A549 (cell line): ENCODE results near the gene ROCK1. TPM values are rescaled to one million over a fixed set of nuclear protein-coding genes. Genes with fewer than 3 reads are reported as not detected.

Experiments
- ATAC-seq, 2 experiments: fragments of 200-7000 bp in 1 of 2; fragments of >200 bp in 1 of 2; cut with Nextera tagmentation in 1 of 2; cut with Tn5 transposase in 1 of 2; 3 replicates each; pipeline versions ENCODE4 v1.8.0 to v1.9.1; 2018 to 2020; ENCODE audit warnings: mild to moderate bottlenecking in 1 of 2, moderate library complexity in 1 of 2
- CTCF ChIA-PET: fragments of 300-600 bp; sonication (Branson Sonifier 250); formaldehyde crosslinking; extraction: SDS; loops from one replicate; lab custom pipeline; 2021; ENCODE audit warnings: antibody characterized with exemption, inconsistent platforms; lab: Yijun Ruan, JAX
- POLR2A ChIA-PET: fragments of 350-600 bp; formaldehyde crosslinking; extraction: SDS; loops from one replicate; lab custom pipeline; 2021; ENCODE audit warnings: antibody characterized with exemption, inconsistent platforms; lab: Yijun Ruan, JAX
- DNase-seq, 2 experiments: peaks; one replicate each; pipeline versions ENCODE4 v3.0.0 to v3.0.0-alpha.2; 2011 to 2016; ENCODE audit warnings: low read depth in 1 of 2, low spot score in 1 of 2
- FAIRE-seq: peaks from 2 replicates; lab custom pipeline; 2011; peaks lifted over from hg19 to GRCh38; lab: Jason Lieb, UNC
- H3K27ac ChIP-seq, 2 experiments: fragments of >200 bp; sonication (Bioruptor Twin); formaldehyde crosslinking; 3 replicates each; pipeline ENCODE4 v1.5.1; 2016 to 2017
- H3K4me1 ChIP-seq: fragments of >200 bp; sonication (Bioruptor Twin); formaldehyde crosslinking; 3 replicates; pipeline ENCODE4 v1.6.1; 2016
- H3K4me2 ChIP-seq: fragments of >200 bp; sonication (Bioruptor Twin); formaldehyde crosslinking; 3 replicates; pipeline ENCODE4 v1.6.1; 2016
- H3K4me3 ChIP-seq: fragments of >200 bp; sonication (Bioruptor Twin); formaldehyde crosslinking; 3 replicates; pipeline ENCODE4 v1.5.1; 2016
- H3K9me3 ChIP-seq: fragments of >200 bp; sonication (Bioruptor Twin); formaldehyde crosslinking; 3 replicates; pipeline ENCODE4 v1.6.1; 2016
- CHD2 ChIP-seq: fragments of 150-350 bp; IDR thresholded peaks from 2 replicates; pipeline ENCODE4 v1.6.1; 2014; ENCODE audit warnings: low read length; ENCODE audit not compliant: partially characterized antibody
- EHMT2 ChIP-seq: fragments of 200-600 bp; sonication (generic); IDR thresholded peaks from 2 replicates; pipeline ENCODE4 v1.6.1; 2016; ENCODE audit warnings: antibody characterized with exemption, low read depth, mild to moderate bottlenecking, moderate library complexity
- EP300 ChIP-seq, 2 experiments: fragments of >200 bp; sonication (Bioruptor Twin); formaldehyde crosslinking; IDR thresholded peaks; 2 replicates in 1 of 2; 3 replicates in 1 of 2; pipeline ENCODE4 v1.6.1; 2016 to 2017
- GATA3 ChIP-seq: IDR thresholded peaks from 2 replicates; pipeline ENCODE4 v1.6.1; 2012; ENCODE audit warnings: borderline replicate concordance
- HEYL ChIP-seq: fragments of 250-450 bp; sonication (Bioruptor Pico); IDR thresholded peaks from 2 replicates; pipeline ENCODE4 v1.8.0; 2021; ENCODE audit warnings: mild to moderate bottlenecking, moderate library complexity
- HMGXB4 ChIP-seq: fragments of 250-450 bp; sonication (Bioruptor Pico); IDR thresholded peaks from 2 replicates; pipeline ENCODE4 v1.5.0; 2021; ENCODE audit warnings: mild to moderate bottlenecking, moderate library complexity, borderline replicate concordance
- MAZ ChIP-seq: fragments of 150-350 bp; IDR thresholded peaks from 2 replicates; pipeline ENCODE4 v1.6.1; 2014; ENCODE audit warnings: antibody characterized with exemption, low read depth, low read length, borderline replicate concordance
- NPAS2 ChIP-seq: fragments of 250-450 bp; sonication (Bioruptor Pico); IDR thresholded peaks from 2 replicates; pipeline ENCODE4 v1.8.0; 2022; ENCODE audit warnings: mild to moderate bottlenecking, moderate library complexity, borderline replicate concordance
- NR3C1 ChIP-seq: fragments of >200 bp; sonication (Bioruptor Twin); formaldehyde crosslinking; IDR thresholded peaks from 3 replicates; pipeline ENCODE4 v1.6.1; 2017
- PHF8 ChIP-seq: fragments of 200-600 bp; sonication (generic); IDR thresholded peaks from 2 replicates; pipeline ENCODE4 v1.6.1; 2016; ENCODE audit warnings: low read depth, mild to moderate bottlenecking, antibody characterized with exemption, moderate library complexity, borderline replicate concordance
- RCOR1 ChIP-seq: fragments of 150-350 bp; IDR thresholded peaks from 2 replicates; pipeline ENCODE4 v1.6.1; 2014; ENCODE audit warnings: antibody characterized with exemption, low read length, low read depth
- RFX5 ChIP-seq: fragments of 450-650 bp; IDR thresholded peaks from 2 replicates; pipeline ENCODE4 v1.7.1; 2014; ENCODE audit warnings: antibody characterized with exemption, mild to moderate bottlenecking, moderate library complexity
- ZNF302 ChIP-seq: fragments of 250-450 bp; sonication (Bioruptor Pico); IDR thresholded peaks from 2 replicates; pipeline ENCODE4 v1.9.0; 2021; ENCODE audit warnings: inconsistent platforms, mild to moderate bottlenecking, moderate library complexity
- WGBS: methylation state at CpG from one replicate; pipeline ENCODE4 v1.1.6; 2017; ENCODE audit errors: missing lambda C conversion rate; 5-methylcytosine and 5-hydroxymethylcytosine counted together
- polyA plus RNA-seq, 4 experiments: library from polyadenylated mRNA; depleted of rRNA in 3 of 4; stranded (reverse); fragments of >200 nt; fragmentation: RNase III in 1 of 4; extraction: RNeasy Plus Mini Kit Qiagen cat#74134 plus additional on column Dnase treatment in 1 of 4; gene quantifications; 2 replicates in 3 of 4; 3 replicates in 1 of 4; pipeline ENCODE4 v1.2.3, GENCODE V29; 2011 to 2017
- TF ChIP-seq, protein P1 (sequence below): fragments of 150-350 bp; IDR thresholded peaks from 2 replicates; pipeline ENCODE4 v1.6.1; 2014; ENCODE audit warnings: low read depth, mild to moderate bottlenecking, low read length
- TF ChIP-seq, protein P2 (sequence below): IDR thresholded peaks from 2 replicates; pipeline ENCODE4 v1.6.1; 2012

Gene ROCK1
- polyA plus RNA-seq, 2 of the 4 experiments (the other 2 are of a cell fraction), result 20.5 to 31.8 TPM

GRCh38 chr18:21069468-21069867, 42.1 kb downstream of the ROCK1 start:
- ATAC-seq (no peak), DNase-seq (no peak), FAIRE-seq (no peak)
- ChIA-PET POLR2A (no interaction called here), CTCF (no interaction called here)
- Histone ChIP-seq H3K4me1 (peaks cover 12% of the 10 kb centered on the region; the same call in 1 of the 3 replicates), H3K4me2 (no peak overlapping the region), H3K4me3 (no peak overlapping the region), H3K27ac (no peak overlapping the region), H3K9me3 (no peaks in the 10 kb centered on the region)
- 77% methylated on average over 1 of the region's 1 CpG for WGBS
- TF ChIP-seq NPAS2 (no peak), PHF8 (no peak), EP300 (IDR thresholded peaks at IDR 0.05) (no peak)

- no peak for FAIRE-seq
- no peak for DNase-seq
- H3K4me3 ChIP-seq, result no peak overlapping the region
- no peaks in the 10 kb centered on the region for H3K4me1 ChIP-seq
- ChIA-PET POLR2A (no interaction called here), CTCF (no interaction called here)
- no peak overlapping the region for H3K4me2 ChIP-seq
- TF ChIP-seq HEYL (CRISPR knock-in tag) (no peak), CHD2 (no peak)
- no peak overlapping the region for H3K27ac ChIP-seq
- ATAC-seq, result no peak
- no peaks in the 10 kb centered on the region for H3K9me3 ChIP-seq
Observed at GRCh38 chr18:21064347-21064746, 47.3 kb downstream of the ROCK1 start.

DNA sequence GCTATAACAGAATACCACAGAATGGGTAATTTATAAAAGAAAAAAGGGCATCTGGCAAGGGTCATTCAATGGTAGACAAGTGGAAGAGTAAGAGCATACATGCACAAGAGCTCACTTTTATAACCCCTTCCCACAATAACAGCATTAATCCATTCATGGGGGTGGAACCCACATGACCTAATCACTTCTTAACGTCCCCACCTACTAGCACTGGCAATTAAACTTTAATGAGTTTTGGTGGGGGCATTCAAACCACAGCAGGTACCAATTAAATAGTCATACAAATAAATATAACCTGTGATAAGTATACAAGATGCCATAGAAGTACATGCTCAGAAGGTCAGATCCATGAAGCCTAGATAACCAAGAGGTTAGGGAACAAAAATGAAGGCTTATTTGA, 48.6 kb downstream of the ROCK1 start:
- ChIA-PET CTCF (no interaction called here), POLR2A (no interaction called here)
- Histone ChIP-seq H3K4me3 (no peak overlapping the region), H3K9me3 (no peaks in the 10 kb centered on the region), H3K4me1 (no peaks in the 10 kb centered on the region), H3K27ac (no peak overlapping the region), H3K4me2 (no peak overlapping the region)
- TF ChIP-seq, protein P1, sequence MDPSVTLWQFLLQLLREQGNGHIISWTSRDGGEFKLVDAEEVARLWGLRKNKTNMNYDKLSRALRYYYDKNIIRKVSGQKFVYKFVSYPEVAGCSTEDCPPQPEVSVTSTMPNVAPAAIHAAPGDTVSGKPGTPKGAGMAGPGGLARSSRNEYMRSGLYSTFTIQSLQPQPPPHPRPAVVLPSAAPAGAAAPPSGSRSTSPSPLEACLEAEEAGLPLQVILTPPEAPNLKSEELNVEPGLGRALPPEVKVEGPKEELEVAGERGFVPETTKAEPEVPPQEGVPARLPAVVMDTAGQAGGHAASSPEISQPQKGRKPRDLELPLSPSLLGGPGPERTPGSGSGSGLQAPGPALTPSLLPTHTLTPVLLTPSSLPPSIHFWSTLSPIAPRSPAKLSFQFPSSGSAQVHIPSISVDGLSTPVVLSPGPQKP, result no peak
- TF ChIP-seq GATA3 (no peak), RFX5 (no peak)
- FAIRE-seq (no peak), ATAC-seq (no peak), DNase-seq (no peak)
- WGBS, result 76% methylated on average over 1 of the region's 1 CpG

GRCh38 chr18:21057112-21057511, 54.5 kb downstream of the ROCK1 start:
- DNase-seq (no peak), FAIRE-seq (no peak), ATAC-seq (no peak)
- 92% methylated on average over 1 of the region's 1 CpG for WGBS
- Histone ChIP-seq H3K9me3 (no peaks in the 10 kb centered on the region), H3K4me2 (no peak overlapping the region), H3K4me1 (peaks cover 24% of the 10 kb centered on the region), H3K4me3 (no peak overlapping the region), H3K27ac (no peak overlapping the region)
- ChIA-PET POLR2A (no interaction called here), CTCF (no interaction called here)
- TF ChIP-seq HMGXB4 (CRISPR knock-in tag), result no peak
- no peak for TF ChIP-seq NR3C1
- TF ChIP-seq GATA3, result no peak
- TF ChIP-seq, protein P2, sequence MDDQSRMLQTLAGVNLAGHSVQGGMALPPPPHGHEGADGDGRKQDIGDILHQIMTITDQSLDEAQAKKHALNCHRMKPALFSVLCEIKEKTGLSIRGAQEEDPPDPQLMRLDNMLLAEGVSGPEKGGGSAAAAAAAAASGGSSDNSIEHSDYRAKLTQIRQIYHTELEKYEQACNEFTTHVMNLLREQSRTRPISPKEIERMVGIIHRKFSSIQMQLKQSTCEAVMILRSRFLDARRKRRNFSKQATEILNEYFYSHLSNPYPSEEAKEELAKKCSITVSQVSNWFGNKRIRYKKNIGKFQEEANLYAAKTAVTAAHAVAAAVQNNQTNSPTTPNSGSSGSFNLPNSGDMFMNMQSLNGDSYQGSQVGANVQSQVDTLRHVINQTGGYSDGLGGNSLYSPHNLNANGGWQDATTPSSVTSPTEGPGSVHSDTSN, result no peak
- no peak for TF ChIP-seq ZNF302 (CRISPR knock-in tag)
- no peak for TF ChIP-seq CHD2
- TF ChIP-seq RCOR1, result no peak
- TF ChIP-seq MAZ, result no peak
- TF ChIP-seq EP300 (IDR thresholded peaks at IDR 0.05), result no peak
- TF ChIP-seq EHMT2, result no peak
